ENCODE results near the gene MUC6.

Gene MUC6

DNA sequence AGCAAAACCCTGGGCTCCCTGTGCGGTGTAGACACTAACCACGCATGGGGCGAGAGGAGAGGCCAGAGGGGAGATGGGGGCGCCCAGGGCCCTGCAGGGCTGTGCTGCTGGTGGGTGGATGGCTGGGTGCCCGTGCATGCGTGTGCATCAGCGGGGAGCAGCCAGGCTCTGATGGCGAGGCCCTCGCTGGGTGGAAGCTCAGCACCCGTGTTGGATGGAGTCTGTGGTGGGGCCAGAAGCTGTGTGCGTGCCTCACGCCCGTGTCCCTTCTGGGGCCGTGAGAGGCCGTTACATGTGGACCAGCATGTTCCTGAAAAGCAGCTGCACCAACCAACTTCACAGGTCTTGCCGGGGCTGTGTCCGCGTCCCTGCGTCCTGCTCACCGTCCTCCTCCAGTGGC is 33.4 kb downstream of the MUC6 start:
- DNase-seq, result no peak

DNA sequence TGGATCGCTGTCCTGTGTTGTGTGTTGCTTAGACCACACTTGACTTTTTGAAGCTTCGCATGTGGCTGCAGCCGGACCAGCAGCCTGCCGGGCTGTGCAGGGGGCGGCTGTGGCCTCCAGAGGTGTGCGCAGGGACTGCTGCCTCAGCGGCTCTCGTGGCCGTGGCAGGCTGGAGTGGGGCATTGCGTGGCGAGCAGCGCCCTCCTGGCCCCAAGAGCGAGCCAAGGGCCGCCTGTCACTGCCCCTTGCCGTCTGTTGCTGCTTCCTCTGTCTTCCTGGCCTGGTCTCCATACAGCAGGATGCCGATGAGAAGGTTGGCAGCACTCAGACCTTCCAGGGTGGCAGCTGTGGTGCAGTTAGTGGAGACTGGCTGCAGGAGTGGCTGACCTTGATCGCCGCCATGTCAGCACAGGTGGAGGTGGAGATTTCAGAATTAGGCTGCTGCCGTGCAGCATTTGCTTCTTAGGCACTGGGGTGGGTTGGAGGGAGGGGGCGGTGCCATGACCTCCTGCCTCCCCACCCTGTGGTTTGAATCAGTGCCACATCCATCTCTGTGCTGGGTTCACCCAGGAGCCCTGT is 34.0 kb downstream of the MUC6 start:
- DNase-seq, result no peak

DNA sequence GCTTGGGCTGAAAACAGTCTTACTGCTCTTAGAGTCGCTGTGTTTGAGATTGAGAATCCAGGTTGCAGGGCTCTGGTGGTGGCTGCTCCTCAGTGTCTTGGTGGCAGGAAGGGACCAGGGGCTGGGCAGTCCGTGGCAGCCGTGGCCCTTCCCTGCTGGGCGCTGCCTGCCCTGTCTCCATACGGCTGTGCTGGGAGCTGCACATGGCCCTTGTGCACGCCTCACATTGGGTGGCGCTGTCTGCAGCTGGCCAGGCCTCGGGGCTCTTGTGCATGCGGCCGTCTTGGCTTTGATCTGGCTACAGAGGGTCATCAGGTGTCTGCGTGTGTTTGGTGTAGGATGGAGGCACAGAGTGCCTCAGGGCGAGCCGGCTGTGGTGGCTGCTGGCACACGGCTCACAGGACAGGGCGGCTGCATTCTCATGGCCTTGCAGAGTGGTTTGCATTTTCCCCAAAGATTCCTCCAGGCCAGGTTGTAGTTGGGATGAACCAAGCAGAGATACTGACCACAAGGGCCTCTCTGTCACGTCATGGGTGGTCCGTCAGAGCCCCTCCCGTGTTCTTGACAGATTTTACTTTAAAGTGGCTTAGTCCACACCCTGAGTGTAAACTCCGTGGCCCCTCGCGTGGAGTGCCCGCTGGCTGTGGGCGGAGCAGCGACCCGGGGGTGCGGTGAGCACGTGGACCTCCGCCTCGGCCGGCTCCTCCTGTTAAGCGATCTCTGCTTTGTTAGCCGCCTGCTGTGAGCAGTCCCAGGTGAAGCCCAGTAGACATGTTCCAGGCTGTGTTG is 34.7 kb downstream of the MUC6 start:
- no peak for DNase-seq

DNA sequence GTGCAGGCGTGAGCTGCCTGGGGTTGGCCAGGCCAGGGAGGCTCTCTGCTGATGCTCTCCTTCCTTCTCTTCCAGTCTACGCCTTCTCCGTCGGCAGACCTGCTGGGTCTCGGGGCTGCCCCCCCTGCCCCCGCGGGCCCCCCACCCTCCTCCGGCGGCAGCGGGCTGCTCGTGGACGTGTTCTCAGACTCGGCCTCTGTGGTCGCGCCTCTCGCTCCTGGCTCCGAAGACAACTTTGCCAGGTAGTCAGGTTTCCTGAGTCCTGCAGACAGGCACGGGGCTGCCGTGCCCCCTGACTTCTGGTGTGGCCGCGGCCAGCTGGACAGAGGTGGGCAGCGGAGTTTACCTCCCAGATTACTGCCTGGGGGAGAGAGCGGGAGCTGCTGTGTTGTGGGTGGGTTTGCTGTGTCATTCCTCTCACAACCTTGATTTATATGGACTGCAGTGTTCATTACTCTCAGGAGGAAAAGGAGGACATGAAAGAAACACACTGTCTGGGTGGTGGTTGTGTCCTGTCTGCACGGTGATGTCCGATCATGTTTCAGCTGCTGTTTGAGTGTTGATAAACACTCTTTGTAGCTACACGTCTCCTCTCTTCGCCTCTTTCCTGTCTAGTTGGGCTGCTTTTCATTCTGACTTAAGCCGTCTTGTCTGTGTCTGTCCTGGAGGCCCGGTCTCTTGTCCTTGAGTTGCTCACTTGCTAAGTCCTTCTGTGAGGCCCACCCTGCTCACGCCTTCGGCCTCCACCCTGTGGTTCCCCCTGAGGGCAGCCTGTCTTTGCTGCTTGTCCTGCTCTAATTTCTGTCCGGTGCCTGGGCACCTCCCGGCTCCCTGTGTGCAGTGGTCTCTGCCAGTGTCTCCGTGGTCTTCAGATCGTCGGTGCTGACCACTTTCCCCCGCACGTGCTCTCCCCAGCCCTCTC is 35.9 kb downstream of the MUC6 start:
- no peak for DNase-seq

DNA sequence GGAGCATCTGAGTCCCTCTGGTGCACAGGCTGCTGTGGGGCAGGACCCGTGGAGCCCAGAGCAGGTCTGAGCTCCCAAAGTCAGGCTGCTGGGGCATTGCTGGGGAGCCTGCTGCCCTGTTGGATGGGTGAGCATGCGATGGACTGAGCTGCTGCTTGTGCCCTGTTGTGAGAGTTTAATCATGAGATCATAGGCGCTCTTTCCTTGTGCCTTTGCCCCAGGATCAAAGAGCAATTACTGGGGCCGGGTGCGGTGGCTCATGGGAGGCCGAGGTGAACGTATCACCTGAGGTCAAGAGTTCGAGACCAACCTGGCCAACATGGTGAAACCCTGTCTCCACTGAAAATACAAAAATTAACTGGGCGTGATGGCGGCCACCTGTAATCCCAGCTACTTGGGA is 37.5 kb downstream of the MUC6 start:
- DNase-seq, result no peak

DNA sequence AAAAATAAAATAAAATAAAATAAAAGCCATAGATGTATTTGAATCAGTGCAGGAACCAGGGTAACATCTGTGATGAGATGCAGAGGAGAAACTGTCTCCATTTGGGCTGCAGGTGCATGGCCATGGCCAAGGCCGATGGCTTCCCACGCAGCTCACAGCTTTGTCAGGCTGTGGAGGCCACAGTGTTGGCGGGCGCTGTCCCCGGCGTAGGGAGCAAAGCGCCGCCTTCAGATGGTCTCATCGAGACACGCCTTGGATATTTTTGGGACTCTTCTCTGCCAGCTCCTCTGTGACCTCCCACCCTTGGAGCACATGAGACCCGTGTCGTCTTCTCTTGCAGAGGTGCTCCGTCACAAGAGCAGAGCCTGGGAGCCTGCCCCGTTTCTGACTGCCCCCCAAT is 38.6 kb downstream of the MUC6 start:
- no peak for DNase-seq

GRCh38 chr11:996681-997080 is 39.8 kb downstream of the MUC6 start:
- DNase-seq, result no peak

- peak; percentile 97 for DNase-seq
Measured at GRCh38 chr11:995752-996420, 40.6 kb downstream of the MUC6 start.

- DNase-seq, result no peak
Measured at GRCh38 chr11:995044-995751, 41.3 kb downstream of the MUC6 start.

GRCh38 chr11:993632-994167 is 42.8 kb downstream of the MUC6 start:
- no peak for DNase-seq

DNA sequence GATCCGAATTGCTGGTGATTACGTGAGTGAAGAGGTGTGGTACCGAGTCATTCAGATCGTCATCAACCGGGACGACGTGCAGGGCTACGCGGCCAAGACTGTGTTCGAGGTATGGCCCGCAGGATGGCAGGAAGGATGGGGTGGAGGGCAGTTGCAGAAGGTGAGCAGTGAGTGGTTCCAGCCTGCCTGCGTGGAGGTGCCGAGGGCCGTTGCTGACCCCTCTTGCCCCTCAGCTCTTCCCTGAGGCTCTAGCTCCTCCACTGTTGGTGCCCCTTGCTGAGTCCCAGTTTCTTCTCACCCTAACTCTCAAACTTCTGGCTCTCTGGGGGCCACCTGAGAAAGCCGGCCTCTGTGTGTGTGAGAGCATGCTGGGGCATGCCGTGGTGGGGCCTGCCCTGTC is 43.9 kb downstream of the MUC6 start:
- DNase-seq, result no peak

DNA sequence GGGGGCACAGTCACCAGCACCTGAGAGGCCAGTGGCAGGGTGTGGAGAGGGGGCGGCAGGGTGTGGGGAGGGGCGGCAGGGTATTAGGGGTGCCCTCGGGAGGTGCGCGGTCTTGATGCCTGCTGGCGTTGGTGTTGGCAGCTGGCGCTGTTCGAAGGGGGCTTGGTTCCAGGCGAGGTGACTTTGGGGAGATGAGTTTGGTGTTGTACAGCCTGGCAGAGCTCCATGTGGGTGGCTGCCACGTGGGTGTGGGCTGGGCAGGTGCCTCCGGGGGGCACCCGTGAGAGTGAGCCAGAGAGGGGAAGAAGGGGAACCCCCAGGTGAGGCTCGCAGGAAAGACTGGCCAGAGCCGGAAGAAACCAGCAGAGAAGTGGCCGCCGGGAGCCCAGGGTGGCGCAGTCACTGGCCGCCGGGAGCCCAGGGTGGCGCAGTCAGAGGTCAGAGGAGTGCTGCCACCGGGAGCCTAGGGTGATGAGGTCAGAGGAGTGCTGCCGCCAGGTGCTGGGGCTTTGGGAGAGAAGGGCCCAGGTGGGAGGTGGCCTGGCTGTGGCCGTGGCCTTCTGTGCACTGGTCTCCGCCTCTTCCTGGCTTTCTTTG is 44.7 kb downstream of the MUC6 start:
- DNase-seq, result no peak

DNA sequence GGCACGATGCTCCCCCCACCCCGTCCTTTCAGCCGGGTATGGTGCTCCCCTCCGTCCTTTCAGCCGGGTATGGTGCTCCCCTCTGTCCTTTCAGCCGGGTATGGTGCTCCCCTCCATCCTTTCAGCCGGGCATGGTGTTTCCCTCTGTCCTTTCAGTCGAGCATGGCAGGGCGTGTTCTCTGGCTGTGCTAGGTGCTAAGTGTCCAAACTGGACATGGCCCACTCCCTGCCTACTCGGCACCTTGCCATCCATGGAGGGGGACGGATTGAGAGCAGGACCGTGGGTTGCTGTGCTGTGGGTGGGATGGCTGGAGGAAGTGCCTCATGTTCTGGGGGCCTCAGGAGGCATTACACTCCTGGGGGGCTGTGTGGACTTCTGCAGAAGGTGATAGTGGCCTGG is 45.5 kb downstream of the MUC6 start:
- DNase-seq, result no peak

- no peak for DNase-seq
Measured at GRCh38 chr11:990101-990500, 46.4 kb downstream of the MUC6 start.

DNA sequence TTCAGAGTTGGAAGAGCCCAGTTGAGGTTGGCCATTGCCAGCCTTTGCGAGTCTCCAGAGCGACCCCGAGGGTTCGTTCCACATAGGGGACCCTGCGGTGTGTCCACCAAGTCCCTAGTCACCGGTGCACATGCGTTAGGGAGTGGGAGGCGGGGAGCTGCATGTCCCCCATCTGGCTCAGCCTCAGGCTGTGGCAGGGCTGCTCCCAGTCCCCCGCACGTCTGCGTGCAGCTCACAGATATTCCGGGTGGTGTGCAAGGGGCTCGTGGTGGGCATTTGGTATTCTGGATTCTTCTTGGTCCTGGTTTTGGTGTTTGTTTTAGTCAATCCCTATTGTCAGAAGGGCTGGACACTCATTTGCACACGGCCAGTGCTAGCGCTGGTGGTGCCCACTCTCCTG is 48.8 kb downstream of the MUC6 start:
- DNase-seq, result no peak

DNA sequence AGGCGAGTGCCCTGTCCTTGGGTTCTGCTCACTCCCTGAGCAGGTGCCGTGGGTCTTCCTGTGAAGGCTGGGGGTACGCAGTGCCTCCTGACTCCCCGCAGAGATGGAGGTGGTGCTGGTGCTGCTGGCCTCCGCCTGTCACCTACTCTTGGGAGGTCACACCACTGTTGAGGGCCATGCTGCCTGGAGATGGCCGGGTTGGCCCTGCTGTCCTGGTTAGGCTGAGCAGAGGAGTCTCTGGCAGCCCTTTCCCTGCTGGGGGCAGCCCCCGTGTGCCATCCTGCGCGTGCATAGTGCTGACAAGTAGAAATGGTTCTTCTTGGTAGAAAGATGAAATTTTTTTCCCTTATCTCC is 49.6 kb downstream of the MUC6 start:
- DNase-seq, result no peak

DNA sequence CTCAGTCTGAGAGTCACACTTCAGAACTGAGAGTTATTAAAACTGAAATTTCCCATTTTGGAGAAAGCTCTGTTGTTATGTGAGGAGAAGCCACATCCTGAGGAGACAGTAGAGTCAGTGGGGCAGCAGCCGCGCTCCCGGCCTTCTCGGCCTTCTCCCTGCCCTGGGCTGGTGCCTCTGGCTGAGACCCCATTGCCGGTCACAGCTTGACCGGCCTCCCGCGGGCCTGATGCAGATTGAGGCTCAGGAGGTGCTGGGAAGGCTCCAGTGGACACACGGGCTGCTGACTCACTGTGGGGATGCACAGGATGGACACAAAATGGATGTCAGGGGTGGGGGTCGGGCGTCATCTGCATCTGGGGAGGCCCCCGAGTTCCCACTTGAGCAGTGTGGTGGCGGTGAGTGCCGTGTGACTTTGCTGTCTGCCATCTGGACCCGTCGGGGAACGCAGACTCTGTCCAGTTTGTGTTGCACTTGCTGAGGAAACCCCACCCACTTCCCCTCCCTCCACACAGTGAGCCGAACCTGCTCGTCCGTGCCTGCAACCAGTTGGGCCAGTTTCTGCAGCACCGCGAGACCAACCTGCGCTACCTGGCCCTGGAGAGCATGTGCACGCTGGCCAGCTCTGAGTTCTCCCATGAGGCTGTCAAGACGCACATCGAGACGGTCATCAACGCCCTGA is 50.1 kb downstream of the MUC6 start:
- DNase-seq, result no peak

DNA sequence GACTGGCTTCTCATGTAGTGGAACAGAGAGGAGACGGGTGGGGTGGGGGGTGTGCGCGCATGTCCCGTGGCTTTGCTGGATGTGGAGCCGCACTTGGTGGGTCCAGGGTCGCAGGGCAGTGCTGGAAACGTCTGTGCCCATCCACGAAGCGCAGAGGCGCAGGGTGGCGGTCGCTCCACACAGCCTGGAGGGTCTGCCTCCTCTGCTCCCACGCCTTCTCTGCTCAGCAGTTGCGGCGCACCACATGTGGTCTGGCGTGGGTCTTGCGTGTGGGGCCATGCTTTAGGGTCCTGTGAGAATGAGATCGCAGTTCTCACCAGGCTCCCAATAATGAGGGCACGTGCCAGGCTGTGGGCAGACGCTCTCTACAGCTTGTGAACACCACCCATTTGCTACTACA is 50.7 kb downstream of the MUC6 start:
- DNase-seq, result no peak

DNA sequence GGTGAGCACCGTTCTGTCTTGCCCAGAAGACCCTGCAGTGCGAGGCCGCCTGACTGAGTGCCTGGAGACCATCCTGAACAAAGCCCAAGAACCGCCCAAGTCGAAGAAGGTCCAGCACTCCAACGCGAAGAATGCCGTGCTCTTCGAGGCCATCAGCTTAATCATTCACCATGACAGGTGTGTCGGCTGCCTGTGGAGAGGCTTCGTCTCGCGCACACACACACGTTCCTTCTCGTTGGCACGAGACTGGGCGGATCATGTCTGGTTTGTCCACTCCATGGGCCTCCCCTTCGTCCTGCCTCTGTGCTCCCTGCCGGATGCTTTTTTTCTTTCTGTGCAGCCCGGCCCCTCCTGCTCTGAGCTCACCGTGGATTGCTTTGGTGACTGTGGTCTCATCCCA is 51.1 kb downstream of the MUC6 start:
- DNase-seq, result no peak

DNA sequence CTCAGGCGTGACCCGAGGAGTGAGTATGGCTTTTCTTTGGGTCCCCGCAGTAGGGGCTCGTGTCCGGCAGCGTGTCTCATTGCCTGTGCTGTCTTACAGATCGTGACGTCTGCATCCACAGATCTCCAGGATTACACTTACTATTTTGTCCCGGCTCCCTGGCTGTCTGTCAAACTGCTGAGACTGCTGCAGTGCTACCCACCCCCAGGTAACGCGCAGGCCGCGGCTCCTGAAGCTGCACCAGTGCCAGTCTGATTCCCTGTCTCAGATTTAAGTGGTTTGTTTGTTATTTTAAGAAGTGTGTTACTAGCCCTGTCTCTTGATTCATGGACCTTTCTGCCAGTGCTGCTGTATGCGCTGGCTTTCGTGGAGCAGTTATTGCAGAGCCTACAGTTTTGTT is 52.0 kb downstream of the MUC6 start:
- DNase-seq, result no peak

- DNase-seq, result no peak
Measured at GRCh38 chr11:981764-982163, 54.8 kb downstream of the MUC6 start.
